Esophagus muscularis mucosa (tissue), 4 donors: Measurements from ENCODE around the gene HS3ST5. TPM values are rescaled to one million over a fixed set of nuclear protein-coding genes. Genes with fewer than 3 reads are reported as not detected.

ENCODE experiments used
- DNase-seq: peaks from one replicate; pipeline ENCODE4 v3.0.0-alpha.2; 2017; ENCODE audit errors: extremely low spot score
- H3K27ac ChIP-seq, 4 donors: fragments of 200-600 bp; sonication (generic); replicated peaks in 1 of 4; 1 replicate in 3 of 4; 2 replicates in 1 of 4; pipeline ENCODE4 v1.5.1; 2016 to 2019; ENCODE audit warnings: mild to moderate bottlenecking in 1 of 4
- H3K27me3 ChIP-seq, 4 donors: fragments of 200-600 bp; sonication (generic); one replicate each; pipeline versions ENCODE4 v1.5.1 to v1.6.0; 2016 to 2019
- H3K36me3 ChIP-seq, 4 donors: fragments of 200-600 bp; sonication (generic); one replicate each; pipeline ENCODE4 v1.5.1; 2016 to 2019
- H3K4me1 ChIP-seq, 4 donors: fragments of 200-600 bp; sonication (generic); one replicate each; pipeline ENCODE4 v1.5.1; 2016 to 2019
- H3K4me3 ChIP-seq, 4 donors: fragments of 200-600 bp; sonication (generic); 1 replicate in 2 of 4; 2 replicates in 2 of 4; pipeline ENCODE4 v1.5.1; 2016 to 2019; ENCODE audit warnings: mild to moderate bottlenecking in 4 of 4, moderate library complexity in 1 of 4
- H3K9me3 ChIP-seq, 4 donors: fragments of 200-600 bp; sonication (generic); 1 replicate in 3 of 4; 2 replicates in 1 of 4; pipeline ENCODE4 v1.5.1; 2016 to 2019
- CTCF ChIP-seq, 3 experiments: fragments of 200-600 bp in 2 of 3; fragments of 450-650 bp in 1 of 3; sonication (generic) in 2 of 3; IDR thresholded peaks; one replicate each; pipeline ENCODE4 v1.5.1; 2017 to 2019; ENCODE audit warnings: antibody characterized with exemption in 3 of 3, mild to moderate bottlenecking in 2 of 3, moderate library complexity in 1 of 3
- EP300 ChIP-seq: sonication (generic); formaldehyde crosslinking; IDR thresholded peaks from one replicate; pipeline ENCODE4 v1.6.1; 2017; ENCODE audit warnings: antibody characterized with exemption
- POLR2A ChIP-seq: fragments of 450-650 bp; IDR thresholded peaks from one replicate; pipeline ENCODE4 v1.6.1; 2017; ENCODE audit warnings: antibody characterized with exemption, moderate library complexity, mild to moderate bottlenecking, low read depth
- POLR2AphosphoS5 ChIP-seq, 2 donors: sonication (generic); formaldehyde crosslinking; IDR thresholded peaks; one replicate each; pipeline ENCODE4 v1.6.1; 2017; ENCODE audit warnings: antibody characterized with exemption in 2 of 2
- WGBS: methylation state at CpG from one replicate; pipeline ENCODE4 v1.1.5; 2018; 5-methylcytosine and 5-hydroxymethylcytosine counted together
- intact Hi-C: fragments of 100-400 bp; cut with DNase I; formaldehyde crosslinking; loops from one replicate; pipeline ENCODE4 v1.15.1; 2023
- total RNA-seq, 4 donors: library from RNA; depleted of rRNA; stranded (reverse); fragments of >200 nt; gene quantifications; one replicate each; pipeline versions ENCODE4 v1.1.0 to v1.2.1, GENCODE V29; 2016

The HS3ST5 gene
- total RNA-seq, 4 donors from 2014 or later: 0.13 to 0.33 TPM; not detected in 2

- Histone ChIP-seq H3K27me3 (no peaks in the 10 kb centered on the region), H3K4me1 (no peaks in the 10 kb centered on the region), H3K4me3 (no peak overlapping the region), H3K27ac (no peak overlapping the region), H3K9me3 (no peaks in the 10 kb centered on the region), H3K36me3 (no peaks in the 10 kb centered on the region)
- intact Hi-C loops: no loop called here
- TF ChIP-seq CTCF (IDR thresholded peaks at IDR 0.05) (peak; percentile 7 to 40 (median 36)), POLR2AphosphoS5 (IDR thresholded peaks at IDR 0.05) (no peak)
- no peak for DNase-seq
- WGBS: 89% methylated on average over 1 of the region's 1 CpG
These were observed 38.4 kb downstream of the HS3ST5 start for GRCh38 chr6:114304304-114304887.

DNA sequence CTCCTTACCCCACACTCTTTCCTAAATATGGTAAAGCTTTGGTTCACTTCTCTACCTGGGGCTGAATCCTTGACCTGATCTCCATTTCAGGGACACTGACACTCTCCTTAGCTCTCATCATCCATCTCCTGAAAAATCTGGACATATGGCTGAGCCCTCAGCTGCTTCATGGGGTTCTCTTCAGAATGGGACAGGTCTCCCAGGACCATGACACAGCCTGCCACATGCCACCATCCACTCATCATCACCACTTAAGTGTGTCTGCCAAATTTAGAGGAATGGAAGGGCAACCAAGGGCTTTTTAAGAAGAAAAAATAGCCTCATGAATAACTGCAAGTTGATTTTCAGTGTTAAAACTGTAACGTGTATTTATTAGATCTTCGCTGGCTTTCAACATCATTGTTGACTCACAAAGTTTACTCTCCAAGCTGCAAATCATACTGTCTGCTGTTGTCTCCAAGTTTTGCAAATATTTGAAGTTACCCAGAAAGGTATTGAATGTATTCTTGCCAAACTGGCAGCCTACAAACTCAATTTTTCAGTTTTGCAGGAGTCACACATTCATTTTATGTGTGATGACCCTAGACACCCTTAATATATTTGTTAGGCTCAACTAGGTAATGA, 41.1 kb downstream of the HS3ST5 start:
- intact Hi-C loops: no loop called here
- H3K27ac ChIP-seq: no peak overlapping the region
- 84% methylated on average over 2 of the region's 2 CpGs for WGBS

GRCh38 chr6:114297135-114297534, 45.7 kb downstream of the HS3ST5 start:
- WGBS: 94% methylated on average over 6 of the region's 6 CpGs
- Histone ChIP-seq H3K4me3 (no peak overlapping the region), H3K27ac (no peak overlapping the region), H3K9me3 (no peaks in the 10 kb centered on the region), H3K4me1 (no peaks in the 10 kb centered on the region), H3K36me3 (no peaks in the 10 kb centered on the region), H3K27me3 (no peaks in the 10 kb centered on the region)
- TF ChIP-seq EP300 (no peak), CTCF (IDR thresholded peaks at IDR 0.05) (no peak), POLR2A (no peak), POLR2AphosphoS5 (IDR thresholded peaks at IDR 0.05) (no peak)
- intact Hi-C loops: no loop called here
- no peak for DNase-seq

More for the DNA sequence above, 41.1 kb downstream of the HS3ST5 start:
- Histone ChIP-seq H3K36me3 (no peaks in the 10 kb centered on the region), H3K4me3 (no peak overlapping the region), H3K4me1 (no peaks in the 10 kb centered on the region), H3K27me3 (no peaks in the 10 kb centered on the region), H3K9me3 (no peaks in the 10 kb centered on the region)
- no peak for DNase-seq
- TF ChIP-seq EP300: no peak
- TF ChIP-seq CTCF (IDR thresholded peaks at IDR 0.05): no peak
- no peak for TF ChIP-seq POLR2A
- TF ChIP-seq POLR2AphosphoS5 (IDR thresholded peaks at IDR 0.05): no peak

GRCh38 chr6:114292431-114292830, 50.4 kb downstream of the HS3ST5 start:
- 100% methylated on average over 1 of the region's 1 CpG for WGBS

More at GRCh38 chr6:114292431-114292830, 50.4 kb downstream of the HS3ST5 start:
- TF ChIP-seq POLR2AphosphoS5 (IDR thresholded peaks at IDR 0.05) (no peak), EP300 (no peak), CTCF (IDR thresholded peaks at IDR 0.05) (no peak), POLR2A (no peak)
- Histone ChIP-seq H3K27me3 (no peaks in the 10 kb centered on the region), H3K4me1 (no peaks in the 10 kb centered on the region), H3K4me3 (no peak overlapping the region), H3K27ac (no peak overlapping the region), H3K9me3 (no peaks in the 10 kb centered on the region), H3K36me3 (no peaks in the 10 kb centered on the region)
- intact Hi-C loops: no loop called here
- no peak for DNase-seq
